Spleen (tissue), 11 donors: ENCODE measurements around the gene CIPC. TPM values are rescaled to one million over a fixed set of nuclear protein-coding genes. Genes with fewer than 3 reads are reported as not detected.

Experiments used
- DNase-seq: peaks from one replicate; pipeline ENCODE4 v3.0.0-alpha.2; 2020
- H3K27ac ChIP-seq, 8 donors: fragments of 200-600 bp; sonication (generic) in 7 of 8; 1 replicate in 4 of 8; 2 replicates in 4 of 8; pipeline versions ENCODE4 v1.5.0 to v1.8.0; 2016 to 2021; ENCODE audit warnings: inconsistent platforms in 4 of 8, mild to moderate bottlenecking in 4 of 8, moderate library complexity in 1 of 8
- H3K27me3 ChIP-seq, 7 donors: fragments of 200-600 bp; sonication (generic) in 6 of 7; replicated peaks in 1 of 7; 1 replicate in 4 of 7; 2 replicates in 3 of 7; pipeline versions ENCODE4 v1.5.0 to v1.8.0; 2016 to 2021; ENCODE audit warnings: inconsistent platforms in 3 of 7, mild to moderate bottlenecking in 1 of 7
- H3K36me3 ChIP-seq, 6 donors: fragments of 200-600 bp; sonication (generic) in 5 of 6; 1 replicate in 4 of 6; 2 replicates in 2 of 6; pipeline versions ENCODE4 v1.5.0 to v1.8.0; 2016 to 2021; ENCODE audit warnings: inconsistent platforms in 2 of 6
- H3K4me1 ChIP-seq, 6 donors: fragments of 200-600 bp; sonication (generic) in 5 of 6; 1 replicate in 3 of 6; 2 replicates in 3 of 6; pipeline versions ENCODE4 v1.5.0 to v1.8.0; 2016 to 2021; ENCODE audit warnings: inconsistent platforms in 3 of 6
- H3K4me3 ChIP-seq, 8 donors: fragments of 200-600 bp; sonication (generic) in 7 of 8; 1 replicate in 4 of 8; 2 replicates in 4 of 8; pipeline versions ENCODE4 v1.5.0 to v1.8.0; 2016 to 2021; ENCODE audit warnings: inconsistent platforms in 4 of 8, mild to moderate bottlenecking in 4 of 8, moderate library complexity in 2 of 8
- H3K9me3 ChIP-seq, 8 donors: fragments of 200-600 bp; sonication (generic) in 7 of 8; 1 replicate in 4 of 8; 2 replicates in 4 of 8; pipeline versions ENCODE4 v1.5.0 to v1.8.0; 2016 to 2021; ENCODE audit warnings: inconsistent platforms in 4 of 8
- CTCF ChIP-seq, 11 experiments: fragments of 200-600 bp in 7 of 11; fragments of 450-650 bp in 4 of 11; sonication (generic) in 4 of 11; IDR thresholded peaks in 8 of 11; conservative IDR thresholded peaks in 3 of 11; 1 replicate in 7 of 11; 2 replicates in 4 of 11; pipeline versions ENCODE4 v1.4.0 to v1.8.0; 2016 to 2021; ENCODE audit warnings: antibody characterized with exemption in 11 of 11, inconsistent platforms in 4 of 11, mild to moderate bottlenecking in 1 of 11
- POLR2A ChIP-seq, 3 donors: fragments of 450-650 bp; IDR thresholded peaks; one replicate each; pipeline ENCODE4 v1.5.1; 2017; ENCODE audit warnings: antibody characterized with exemption in 3 of 3, mild to moderate bottlenecking in 1 of 3
- POLR2AphosphoS5 ChIP-seq, 3 donors: sonication (generic); formaldehyde crosslinking; IDR thresholded peaks; one replicate each; pipeline ENCODE4 v1.5.1; 2017; ENCODE audit warnings: antibody characterized with exemption in 3 of 3
- WGBS, 5 donors: extraction: QIAGEN DNeasy Blood & Tissue Kit in 3 of 5; methylation state at CpG; one replicate each; pipeline versions ENCODE4 v1.1.5 to v1.1.7; 2013 to 2018; 5-methylcytosine and 5-hydroxymethylcytosine counted together
- intact Hi-C: fragments of 100-400 bp; cut with DNase I; formaldehyde crosslinking; loops from one replicate; pipeline ENCODE4 v1.15.0; 2023; ENCODE audit warnings: low total_unique reads
- polyA plus RNA-seq, 3 donors: library from polyadenylated mRNA; stranded (reverse); fragments of 200-250 nt; gene quantifications; one replicate each; pipeline ENCODE4 v1.2.1, GENCODE V29; 2013
- total RNA-seq, 7 donors: library from RNA; depleted of rRNA in 3 of 7; stranded (reverse); fragments of >200 nt in 3 of 7; fragmentation: NEBNext Ultra II Directional in 4 of 7; extraction: Animal tissue kit (Norgen Biotek cat#: 25700) in 4 of 7; gene quantifications; one replicate each; pipeline versions ENCODE4 v1.1.0 to v1.2.1, GENCODE V29; 2016 to 2021
- donor health status: healthy with polysubstance abuse.
- donor health status: DM: no; HTN: no; CAD: no; lungs with moderate emphysema.
- donor health status: DM: no; HTN: no; CAD: no.
- donor health status: Bipolar disorder and iron deficiency.
- donor health status: healthy.
- donor health status: DM: no; HTN: no; CAD: no.
- donor health status: DM: yes; HTN: yes; CAD: no.

CIPC gene
- total and polyA plus RNA-seq, 10 donors, result 4.2 to 33.8 (median 17.7) TPM

GRCh38 chr14:77114609-77115008 lies 16.6 kb downstream of the CIPC start:
- Histone ChIP-seq H3K27ac (no peak overlapping the region), H3K4me1 (peaks cover 0 to 22% (median 6%) of the 10 kb centered on the region in 6 donors), H3K36me3 (peaks cover 6 to 88% (median 34%) of the 10 kb centered on the region in 6 donors), H3K27me3 (no peaks in the 10 kb centered on the region), H3K9me3 (no peaks in the 10 kb centered on the region), H3K4me3 (no peak overlapping the region)
- WGBS, 5 donors, result 96 to 99% (median 97%) methylated on average over 4 of the region's 4 CpGs
- TF ChIP-seq CTCF (IDR thresholded peaks at IDR 0.05 in 8 of 11, conservative IDR thresholded peaks at IDR 0.05 in 3 of 11) (no peak), POLR2A (IDR thresholded peaks at IDR 0.05) (no peak), POLR2AphosphoS5 (IDR thresholded peaks at IDR 0.05) (no peak)
- intact Hi-C loops, result no loop called here
- no peak for DNase-seq

GRCh38 chr14:77116172-77116817 lies 18.2 kb downstream of the CIPC start:
- WGBS, 5 donors, result 94 to 98% (median 95%) methylated on average over 2 of the region's 2 CpGs
- intact Hi-C loops, result no loop called here
- Histone ChIP-seq H3K4me3 (no peak overlapping the region), H3K36me3 (peaks cover 6 to 71% (median 24%) of the 10 kb centered on the region in 6 donors), H3K4me1 (peaks cover 11 to 33% (median 20%) of the 10 kb centered on the region in 6 donors), H3K27ac (no peak overlapping the region), H3K27me3 (no peaks in the 10 kb centered on the region), H3K9me3 (no peaks in the 10 kb centered on the region)
- TF ChIP-seq POLR2A (IDR thresholded peaks at IDR 0.05) (no peak), POLR2AphosphoS5 (IDR thresholded peaks at IDR 0.05) (no peak), CTCF (IDR thresholded peaks at IDR 0.05 in 8 of 11, conservative IDR thresholded peaks at IDR 0.05 in 3 of 11) (no peak)
- DNase-seq, result no peak

- intact Hi-C loops, result no loop called here
Observed at GRCh38 chr14:77119851-77120250, 21.8 kb downstream of the CIPC start.

More at GRCh38 chr14:77119851-77120250, 21.8 kb downstream of the CIPC start:
- Histone ChIP-seq H3K27ac (peak overlapping the region; percentile 65 to 92 (median 82)), H3K36me3 (peaks cover 0 to 39% (median 3%) of the 10 kb centered on the region in 6 donors), H3K4me3 (no peak overlapping the region), H3K9me3 (no peaks in the 10 kb centered on the region), H3K27me3 (peaks cover 0 to 8% (median 0%) of the 10 kb centered on the region in 7 donors), H3K4me1 (peaks cover 39 to 68% (median 54%) of the 10 kb centered on the region in 6 donors)
- no peak for DNase-seq
- TF ChIP-seq CTCF (IDR thresholded peaks at IDR 0.05 in 8 of 11, conservative IDR thresholded peaks at IDR 0.05 in 3 of 11) (no peak), POLR2AphosphoS5 (IDR thresholded peaks at IDR 0.05) (no peak), POLR2A (IDR thresholded peaks at IDR 0.05) (no peak)
- 82 to 90% (median 84%) methylated on average over 7 of the region's 7 CpGs for WGBS, 5 donors
